ENCODE measurements around the gene TMEM212.

TMEM212 gene

DNA sequence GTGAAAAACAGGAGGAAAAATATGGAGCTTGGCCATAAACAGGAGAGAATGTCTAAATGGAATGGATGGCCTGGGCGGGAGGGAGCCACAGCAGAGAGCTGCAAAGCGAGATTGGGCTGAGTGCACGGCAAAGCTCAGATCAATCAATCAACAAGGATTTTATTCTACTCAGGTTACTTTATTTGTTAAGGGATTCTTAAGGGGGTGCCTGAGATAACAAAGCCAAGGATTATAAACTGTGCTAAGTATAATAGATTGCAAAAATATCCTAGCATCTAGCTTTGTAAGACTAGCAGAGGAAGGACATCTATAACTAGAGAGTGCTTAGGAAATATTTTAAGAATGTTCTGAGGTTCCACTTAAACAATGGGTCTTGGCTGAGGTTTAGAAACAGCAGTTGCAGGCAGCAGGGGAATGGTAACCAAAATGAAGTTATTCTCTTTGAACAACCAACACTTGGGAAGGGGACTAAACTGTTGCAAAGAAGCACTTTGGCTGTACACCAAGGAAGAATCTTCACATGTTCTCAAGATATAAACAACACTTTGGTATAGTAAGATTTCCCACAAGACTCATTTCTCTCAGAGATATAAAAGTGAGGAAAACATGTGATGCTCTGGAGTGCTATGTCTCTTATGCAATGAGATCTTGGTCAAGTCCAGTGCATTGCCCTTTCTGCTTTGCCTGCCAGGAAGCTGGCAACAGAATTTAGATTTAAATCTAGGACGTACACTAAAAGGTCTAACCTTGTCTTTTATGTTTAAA lies 35.5 kb downstream of the TMEM212 start:
- TF ChIP-seq CTCF (IDR thresholded peaks at IDR 0.05; ENCODE audit: low read depth, low read length): no peak
- DNase-seq (ENCODE audit: extremely low read depth, low read depth): no peak

- no peak for TF ChIP-seq CTCF (IDR thresholded peaks at IDR 0.05; ENCODE audit: low read depth, low read length)
- DNase-seq (ENCODE audit: extremely low read depth, low read depth): no peak
Observed at GRCh38 chr3:171879472-171879871, 36.3 kb downstream of the TMEM212 start.

DNA sequence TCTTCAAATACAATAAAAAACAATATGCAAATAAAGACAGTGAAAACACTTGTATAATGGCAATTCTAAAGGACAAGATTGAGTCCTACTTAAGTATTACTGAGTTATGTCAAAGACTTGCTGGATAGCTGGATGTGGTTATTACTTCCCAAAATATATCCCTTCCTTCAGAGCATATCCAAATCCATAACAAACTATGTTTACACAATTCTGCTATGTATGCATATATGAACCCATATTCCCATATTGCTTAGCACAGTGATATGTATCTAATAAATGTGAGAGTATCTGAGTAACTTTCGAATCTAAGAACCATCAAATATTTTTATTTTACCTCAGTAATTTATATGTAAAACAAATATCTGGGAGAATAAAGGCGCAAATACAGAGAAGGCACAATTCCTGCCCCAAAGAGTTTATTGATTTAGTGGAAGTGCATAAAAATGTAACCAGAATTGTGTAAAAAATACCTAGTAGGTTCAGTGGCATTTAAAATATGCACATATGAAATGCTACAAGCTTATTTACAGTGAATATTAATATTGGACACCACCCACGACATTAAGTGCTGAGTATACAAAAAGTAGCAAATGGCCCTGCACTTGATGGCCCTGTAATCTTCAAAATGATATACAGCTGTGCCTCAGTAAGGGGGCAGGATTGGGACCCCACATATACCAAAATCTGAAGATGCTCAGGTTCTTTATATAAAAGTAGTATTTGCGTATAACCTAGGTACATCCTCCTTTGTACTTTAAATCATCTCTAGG lies 37.1 kb downstream of the TMEM212 start:
- no peak for DNase-seq (ENCODE audit: extremely low read depth, low read depth)

DNA sequence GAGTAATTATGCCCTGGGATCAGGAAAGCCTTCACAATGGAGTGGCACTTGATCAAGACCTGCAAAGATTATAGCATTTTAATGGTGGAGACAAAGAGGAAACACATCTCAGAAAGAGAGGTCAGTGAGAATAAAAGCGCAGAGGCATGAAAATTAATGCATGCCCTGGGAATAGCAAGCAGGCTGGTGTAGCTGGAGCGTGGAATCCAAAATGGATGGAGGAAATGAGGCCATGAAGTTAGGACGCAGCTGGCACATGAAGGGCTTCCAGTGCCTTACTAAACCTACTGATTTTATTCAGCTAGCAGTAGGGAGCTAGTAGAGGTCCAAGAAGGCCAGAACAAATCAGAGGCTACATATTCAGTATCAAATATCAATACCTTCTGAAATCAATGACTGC lies 38.1 kb downstream of the TMEM212 start:
- no peak for TF ChIP-seq CTCF (IDR thresholded peaks at IDR 0.05; ENCODE audit: low read depth, low read length)
- no peak for DNase-seq (ENCODE audit: extremely low read depth, low read depth)

More for the DNA sequence above, 37.1 kb downstream of the TMEM212 start:
- TF ChIP-seq CTCF (IDR thresholded peaks at IDR 0.05; ENCODE audit: low read depth, low read length): no peak

GRCh38 chr3:171883257-171883892 lies 40.2 kb downstream of the TMEM212 start:
- no peak for TF ChIP-seq CTCF (IDR thresholded peaks at IDR 0.05; ENCODE audit: low read depth, low read length)
- DNase-seq (ENCODE audit: extremely low read depth, low read depth): no peak

DNA sequence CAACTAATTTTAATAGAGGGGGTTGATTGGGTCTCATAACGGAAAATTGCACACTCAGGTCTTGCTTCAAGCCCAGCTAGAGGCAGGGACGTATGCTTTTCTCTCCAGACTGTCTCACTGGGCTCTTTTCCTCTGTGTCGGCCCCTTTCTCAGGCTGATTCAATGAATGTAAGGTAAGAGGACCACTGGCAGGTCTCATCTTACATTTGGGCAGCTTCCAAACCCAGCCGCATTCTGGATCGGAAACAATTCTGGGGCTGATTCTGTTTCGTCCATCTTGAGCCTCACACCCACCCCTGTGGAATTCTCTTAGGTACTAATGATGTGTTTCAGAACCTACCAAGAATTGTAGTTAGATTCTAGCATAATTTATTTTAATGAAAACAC lies 40.7 kb downstream of the TMEM212 start:
- no peak for DNase-seq (ENCODE audit: extremely low read depth, low read depth)
- TF ChIP-seq CTCF (IDR thresholded peaks at IDR 0.05; ENCODE audit: low read depth, low read length): no peak

GRCh38 chr3:171888466-171888865 lies 45.3 kb downstream of the TMEM212 start:
- TF ChIP-seq CTCF (IDR thresholded peaks at IDR 0.05; ENCODE audit: low read depth, low read length): no peak
- DNase-seq (ENCODE audit: extremely low read depth, low read depth): no peak
